T-helper 1 cell treated with Interleukin-12 subunit alpha and Interleukin-12 subunit beta and Interleukin-4 antibody, amounts not matched to agents 30 μg/mL and 1 μg/mL, for 36 hours (primary cell): Measurements from ENCODE around the gene TMUB1.

Experiments used
- H3K27ac Mint-ChIP-seq: one replicate; pipeline ENCODE4 v1.8.0; 2021; ENCODE audit warnings: mild to moderate bottlenecking, mixed read lengths
- H3K27me3 Mint-ChIP-seq: one replicate; pipeline ENCODE4 v1.8.0; 2021; ENCODE audit warnings: low read depth, mixed read lengths
- H3K36me3 Mint-ChIP-seq: one replicate; pipeline ENCODE4 v1.8.0; 2021; ENCODE audit warnings: low read depth, mixed read lengths
- H3K4me1 Mint-ChIP-seq: one replicate; pipeline ENCODE4 v1.8.0; 2021; ENCODE audit warnings: low read depth, mixed read lengths
- H3K4me3 Mint-ChIP-seq: one replicate; pipeline ENCODE4 v1.8.0; 2021; ENCODE audit warnings: mild to moderate bottlenecking, moderate library complexity, mixed read lengths
- H3K9me3 Mint-ChIP-seq: one replicate; pipeline ENCODE4 v1.8.0; 2021; ENCODE audit warnings: mixed read lengths

Gene TMUB1

GRCh38 chr7:151100921-151101320 is 17.6 kb upstream of the TMUB1 start:
- Mint-ChIP-seq H3K36me3 (peaks cover 1% of the 10 kb centered on the region), H3K4me3 (no peak overlapping the region), H3K4me1 (no peaks in the 10 kb centered on the region), H3K9me3 (no peaks in the 10 kb centered on the region), H3K27ac (no peak overlapping the region), H3K27me3 (no peaks in the 10 kb centered on the region)

- Mint-ChIP-seq H3K27ac (no peak overlapping the region), H3K27me3 (no peaks in the 10 kb centered on the region), H3K9me3 (no peaks in the 10 kb centered on the region), H3K36me3 (no peaks in the 10 kb centered on the region), H3K4me3 (no peak overlapping the region), H3K4me1 (peaks cover 2% of the 10 kb centered on the region)
These were observed 16.4 kb upstream of the TMUB1 start for GRCh38 chr7:151099486-151100211.

- H3K4me3 Mint-ChIP-seq, result no peak overlapping the region
- no peaks in the 10 kb centered on the region for H3K36me3 Mint-ChIP-seq
- peaks cover 2% of the 10 kb centered on the region for H3K4me1 Mint-ChIP-seq
- H3K27me3 Mint-ChIP-seq, result no peaks in the 10 kb centered on the region
- no peak overlapping the region for H3K27ac Mint-ChIP-seq
- H3K9me3 Mint-ChIP-seq, result no peaks in the 10 kb centered on the region
These were observed 12.7 kb upstream of the TMUB1 start for GRCh38 chr7:151095828-151096475.

GRCh38 chr7:151095123-151095797 is 12.0 kb upstream of the TMUB1 start:
- H3K27ac Mint-ChIP-seq, result no peak overlapping the region
- H3K9me3 Mint-ChIP-seq, result no peaks in the 10 kb centered on the region
- no peaks in the 10 kb centered on the region for H3K27me3 Mint-ChIP-seq
- no peak overlapping the region for H3K4me3 Mint-ChIP-seq
- no peaks in the 10 kb centered on the region for H3K36me3 Mint-ChIP-seq
- peaks cover 2% of the 10 kb centered on the region for H3K4me1 Mint-ChIP-seq

- Mint-ChIP-seq H3K4me3 (no peak overlapping the region), H3K27me3 (no peaks in the 10 kb centered on the region), H3K27ac (no peak overlapping the region), H3K9me3 (no peaks in the 10 kb centered on the region), H3K36me3 (no peaks in the 10 kb centered on the region), H3K4me1 (peaks cover 3% of the 10 kb centered on the region)
These were observed 11.4 kb upstream of the TMUB1 start for GRCh38 chr7:151094675-151095074.

GRCh38 chr7:151093748-151094147 is 10.5 kb upstream of the TMUB1 start:
- Mint-ChIP-seq H3K9me3 (no peaks in the 10 kb centered on the region), H3K36me3 (no peaks in the 10 kb centered on the region), H3K27ac (no peak overlapping the region), H3K4me3 (no peak overlapping the region), H3K4me1 (peaks cover 11% of the 10 kb centered on the region), H3K27me3 (peaks cover 4% of the 10 kb centered on the region)

- Mint-ChIP-seq H3K27me3 (peaks cover 4% of the 10 kb centered on the region), H3K4me1 (peaks cover 15% of the 10 kb centered on the region), H3K9me3 (no peaks in the 10 kb centered on the region), H3K36me3 (no peaks in the 10 kb centered on the region), H3K4me3 (no peak overlapping the region), H3K27ac (no peak overlapping the region)
These were observed 8.7 kb upstream of the TMUB1 start for GRCh38 chr7:151091988-151092387.

GRCh38 chr7:151091431-151091830 is 8.1 kb upstream of the TMUB1 start:
- H3K4me1 Mint-ChIP-seq, result peaks cover 15% of the 10 kb centered on the region
- no peak overlapping the region for H3K27ac Mint-ChIP-seq
- peaks cover 4% of the 10 kb centered on the region for H3K27me3 Mint-ChIP-seq

GRCh38 chr7:151091003-151091402 is 7.7 kb upstream of the TMUB1 start:
- H3K36me3 Mint-ChIP-seq, result no peaks in the 10 kb centered on the region
- peaks cover 4% of the 10 kb centered on the region for H3K27me3 Mint-ChIP-seq
- no peaks in the 10 kb centered on the region for H3K9me3 Mint-ChIP-seq
- no peak overlapping the region for H3K4me3 Mint-ChIP-seq
- no peak overlapping the region for H3K27ac Mint-ChIP-seq
- peaks cover 15% of the 10 kb centered on the region for H3K4me1 Mint-ChIP-seq

More at GRCh38 chr7:151091431-151091830, 8.1 kb upstream of the TMUB1 start:
- H3K4me3 Mint-ChIP-seq, result no peak overlapping the region
- no peaks in the 10 kb centered on the region for H3K36me3 Mint-ChIP-seq
- no peaks in the 10 kb centered on the region for H3K9me3 Mint-ChIP-seq

- Mint-ChIP-seq H3K4me3 (no peak overlapping the region), H3K27me3 (peaks cover 12% of the 10 kb centered on the region), H3K27ac (no peak overlapping the region), H3K4me1 (peaks cover 23% of the 10 kb centered on the region), H3K36me3 (no peaks in the 10 kb centered on the region), H3K9me3 (no peaks in the 10 kb centered on the region)
These were observed 6.8 kb upstream of the TMUB1 start for GRCh38 chr7:151089893-151090730.

GRCh38 chr7:151088856-151089699 is 5.8 kb upstream of the TMUB1 start:
- no peaks in the 10 kb centered on the region for H3K9me3 Mint-ChIP-seq

GRCh38 chr7:151088019-151088855 is 4.9 kb upstream of the TMUB1 start:
- Mint-ChIP-seq H3K27me3 (peaks cover 21% of the 10 kb centered on the region), H3K27ac (no peak overlapping the region), H3K4me1 (peaks cover 25% of the 10 kb centered on the region), H3K36me3 (no peaks in the 10 kb centered on the region), H3K9me3 (no peaks in the 10 kb centered on the region), H3K4me3 (peak overlapping the region; percentile 57)

More at GRCh38 chr7:151088856-151089699, 5.8 kb upstream of the TMUB1 start:
- no peaks in the 10 kb centered on the region for H3K36me3 Mint-ChIP-seq
- H3K27ac Mint-ChIP-seq, result peak overlapping the region; percentile 43
- peaks cover 21% of the 10 kb centered on the region for H3K27me3 Mint-ChIP-seq
- peak overlapping the region; percentile 65 for H3K4me3 Mint-ChIP-seq
- H3K4me1 Mint-ChIP-seq, result peaks cover 25% of the 10 kb centered on the region
